SH-SY5Y (cell line): Measurements from ENCODE around the gene PMVK.

Experiments used
- GATA2 ChIP-seq: IDR thresholded peaks from 2 replicates; pipeline ENCODE4 v1.6.1; 2011; ENCODE audit warnings: mild to moderate bottlenecking, low read depth, low read length
- GATA3 ChIP-seq: IDR thresholded peaks from 2 replicates; pipeline ENCODE4 v1.6.1; 2011; ENCODE audit warnings: low read depth, mild to moderate bottlenecking, low read length, moderate library complexity

DNA sequence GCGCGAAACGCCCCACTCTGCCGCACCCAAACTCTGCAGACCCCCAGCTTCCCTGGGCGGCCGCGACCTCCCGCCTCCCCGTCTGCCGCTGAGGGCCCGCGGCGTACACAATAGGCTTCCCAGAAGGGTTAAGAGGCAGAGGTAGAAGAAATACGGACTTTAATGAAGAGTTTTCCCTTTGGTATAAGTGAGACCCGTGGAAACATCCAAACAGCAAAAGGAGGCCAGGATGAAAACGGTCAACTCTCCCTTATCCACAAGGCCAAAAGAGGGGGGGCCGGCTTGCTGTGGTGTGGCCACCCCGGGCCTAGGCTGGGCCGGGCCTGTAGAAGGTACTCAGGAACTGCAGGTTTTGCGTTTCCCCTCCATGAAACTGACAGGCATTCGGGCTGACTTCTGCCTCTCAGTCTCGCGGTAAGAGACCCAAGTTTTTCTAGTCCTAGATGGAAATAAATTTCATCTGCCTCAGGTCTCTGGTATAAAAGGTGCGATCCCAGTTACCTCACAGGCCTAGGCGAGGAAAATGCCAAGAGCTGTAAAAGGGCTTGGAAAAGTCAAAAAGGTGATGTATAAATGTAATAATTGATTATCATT lies 25.7 kb upstream of the PMVK start:
- no peak for TF ChIP-seq GATA3
- TF ChIP-seq GATA2, result no peak
